ENCODE measurements around the gene MED13L. TPM values are rescaled to one million over a fixed set of nuclear protein-coding genes. Genes with fewer than 3 reads are reported as not detected.

The MED13L gene
- total and polyA plus RNA-seq, 2 donors (not counting 3 experiments of a cell fraction or from before 2014, with no cell fraction given), result 27.4 to 93.6 TPM

DNA sequence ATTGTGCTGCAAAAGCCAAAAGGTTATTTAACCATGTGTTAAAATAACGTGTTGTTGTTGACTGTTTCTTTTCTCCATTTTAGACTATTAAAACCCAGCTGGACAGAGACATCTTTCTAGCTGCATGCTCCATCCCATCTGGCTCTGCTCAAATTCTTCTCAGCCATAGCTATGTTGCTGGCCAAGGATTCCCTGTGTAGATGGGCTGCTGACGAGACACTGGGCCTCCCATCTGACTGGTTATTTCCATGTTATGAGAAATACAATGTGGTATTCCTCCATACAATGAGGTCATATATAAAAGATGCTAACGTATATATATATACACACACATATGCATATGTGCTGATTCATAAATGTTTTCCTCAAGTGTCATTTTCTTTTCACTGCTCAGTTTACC, 30.1 kb downstream of the MED13L start:
- H2AFZ ChIP-seq (ENCODE audit: low read depth, low read length), result no peak overlapping the region
- H3K36me3 ChIP-seq (ENCODE audit: control insufficient read depth in 2 of 2, extremely low read depth in 1 of 2, insufficient read depth in 2 of 2, low read length in 2 of 2), result no peaks in the 10 kb centered on the region
- no peaks in the 10 kb centered on the region for H3K9me1 ChIP-seq (replicated peaks; ENCODE audit: control insufficient read depth, extremely low read depth, insufficient read depth, low read length)
- H3K79me2 ChIP-seq (ENCODE audit: control insufficient read depth, insufficient read depth, low read length), result peaks cover 94% of the 10 kb centered on the region
- intact Hi-C loops (cut with micrococcal nuclease) (no loop called here), dilution Hi-C loops (cut with MboI; ENCODE audit: extremely low pct_ligation_motif_present, low sequenced_read_pairs) (no loop called here)
- POLR2A ChIA-PET, result no interaction called here
- CTCF ChIA-PET, result interaction anchor here (1.2 to 2.5 kb wide), 5 partner anchors 11 to 180 kb away, joined by 4 to 18 read pairs (median 7); no protein-coding TSS in a partner anchor
- H3K9me3 ChIP-seq (replicated peaks; ENCODE audit: control insufficient read depth, insufficient read depth, low read length), result no peaks in the 10 kb centered on the region
- no peak overlapping the region for H3K27ac ChIP-seq (ENCODE audit: insufficient read depth, low read depth, low read length)
- H3K4me3 ChIP-seq (replicated peaks in 1 of 3; ENCODE audit: insufficient read depth in 1 of 3, low read depth in 1 of 3, low read length in 3 of 3), result no peak overlapping the region
- no peak for FAIRE-seq
- TF ChIP-seq FOS (IDR thresholded peaks at IDR 0.05; ENCODE audit: borderline replicate concordance, insufficient read depth, low read length) (no peak), EZH2 (IDR thresholded peaks at IDR 0.05; ENCODE audit: borderline replicate concordance, low read depth, low read length, severe bottlenecking) (no peak), MYC (IDR thresholded peaks at IDR 0.05; ENCODE audit: low read depth, low read length) (no peak), POLR2AphosphoS5 (IDR thresholded peaks at IDR 0.05; ENCODE audit: insufficient read depth, low read depth, low read length) (no peak)
- TF ChIP-seq, protein P1, sequence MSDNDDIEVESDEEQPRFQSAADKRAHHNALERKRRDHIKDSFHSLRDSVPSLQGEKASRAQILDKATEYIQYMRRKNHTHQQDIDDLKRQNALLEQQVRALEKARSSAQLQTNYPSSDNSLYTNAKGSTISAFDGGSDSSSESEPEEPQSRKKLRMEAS (IDR thresholded peaks at IDR 0.05; ENCODE audit: insufficient read depth, insufficient read length), result no peak
- H3K4me1 ChIP-seq (ENCODE audit: control insufficient read depth, extremely low read depth, insufficient read depth, low read length), result peaks cover 16% of the 10 kb centered on the region
- DNase-seq (ENCODE audit: low read depth, low spot score), result no peak
- no peak overlapping the region for H3K9ac ChIP-seq (replicated peaks; ENCODE audit: extremely low read depth, insufficient read depth, low read length)
- H3K27me3 ChIP-seq (ENCODE audit: control insufficient read depth in 2 of 2, insufficient read depth in 2 of 2, low read length in 2 of 2), result no peaks in the 10 kb centered on the region
- H3K4me2 ChIP-seq (ENCODE audit: insufficient read depth, low read length), result no peak overlapping the region
- BruUV-seq (replicated peaks), result no TSS peak
- H4K20me1 ChIP-seq (replicated peaks; ENCODE audit: control insufficient read depth, extremely low read depth, insufficient read depth, low read length), result peaks cover 45% of the 10 kb centered on the region

DNA sequence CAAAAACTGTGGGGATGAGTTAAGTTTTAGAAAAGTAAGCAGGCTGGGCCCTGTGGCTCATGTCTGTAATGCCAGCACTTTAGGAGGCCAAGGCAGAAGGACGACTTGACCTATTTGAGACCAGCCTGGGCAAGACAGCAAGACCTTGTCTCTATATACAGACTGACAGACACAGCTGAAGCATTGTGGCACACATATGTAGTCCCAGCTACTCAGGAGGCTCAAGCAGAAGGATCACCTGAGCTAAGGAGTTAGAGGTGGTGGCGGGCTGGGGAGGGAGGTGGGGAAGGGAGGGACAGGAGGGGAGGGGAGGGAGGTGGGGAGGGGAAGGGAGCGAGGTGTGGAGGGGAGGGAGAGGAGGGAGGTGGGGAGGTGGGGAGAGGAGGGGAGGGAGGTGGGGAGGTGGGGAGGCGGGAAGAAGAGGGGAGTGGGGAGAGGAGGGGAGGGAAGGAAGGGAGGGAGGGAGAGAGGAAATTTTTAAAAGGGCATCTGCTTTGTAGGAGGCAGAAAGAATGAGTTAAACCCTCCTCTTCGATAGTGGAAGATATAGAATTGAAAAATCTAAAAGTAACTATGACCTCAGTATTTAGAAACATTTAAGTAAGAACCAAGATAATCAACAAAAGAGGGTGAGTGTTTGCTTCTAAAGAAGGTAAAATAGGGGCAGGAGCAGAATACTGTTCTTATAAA, 30.9 kb downstream of the MED13L start:
- intact Hi-C loops (cut with micrococcal nuclease) (no loop called here), dilution Hi-C loops (cut with MboI; ENCODE audit: extremely low pct_ligation_motif_present, low sequenced_read_pairs) (no loop called here)
- Histone ChIP-seq H3K79me2 (ENCODE audit: control insufficient read depth, insufficient read depth, low read length) (peaks cover 92% of the 10 kb centered on the region), H3K27me3 (ENCODE audit: control insufficient read depth in 2 of 2, insufficient read depth in 2 of 2, low read length in 2 of 2) (no peaks in the 10 kb centered on the region), H3K9me1 (replicated peaks; ENCODE audit: control insufficient read depth, extremely low read depth, insufficient read depth, low read length) (no peaks in the 10 kb centered on the region), H3K4me1 (ENCODE audit: control insufficient read depth, extremely low read depth, insufficient read depth, low read length) (peaks cover 18% of the 10 kb centered on the region), H3K4me2 (ENCODE audit: insufficient read depth, low read length) (no peak overlapping the region), H4K20me1 (replicated peaks; ENCODE audit: control insufficient read depth, extremely low read depth, insufficient read depth, low read length) (peaks cover 43% of the 10 kb centered on the region), H3K27ac (ENCODE audit: insufficient read depth, low read depth, low read length) (no peak overlapping the region), H3K9me3 (replicated peaks; ENCODE audit: control insufficient read depth, insufficient read depth, low read length) (no peaks in the 10 kb centered on the region), H3K4me3 (replicated peaks in 1 of 3; ENCODE audit: insufficient read depth in 1 of 3, low read depth in 1 of 3, low read length in 3 of 3) (no peak overlapping the region), H3K36me3 (ENCODE audit: control insufficient read depth in 2 of 2, extremely low read depth in 1 of 2, insufficient read depth in 2 of 2, low read length in 2 of 2) (no peaks in the 10 kb centered on the region), H2AFZ (ENCODE audit: low read depth, low read length) (no peak overlapping the region), H3K9ac (replicated peaks; ENCODE audit: extremely low read depth, insufficient read depth, low read length) (no peak overlapping the region)
- BruUV-seq (replicated peaks), result no TSS peak
- FAIRE-seq (no peak), DNase-seq (ENCODE audit: low read depth, low spot score) (no peak)
- TF ChIP-seq GATA2 (IDR thresholded peaks at IDR 0.05; ENCODE audit: insufficient read depth, insufficient read length, low read depth, low read length) (no peak), POLR2AphosphoS5 (IDR thresholded peaks at IDR 0.05; ENCODE audit: insufficient read depth, low read depth, low read length) (no peak), FOS (IDR thresholded peaks at IDR 0.05; ENCODE audit: borderline replicate concordance, insufficient read depth, low read length) (no peak), MYC (IDR thresholded peaks at IDR 0.05; ENCODE audit: low read depth, low read length) (no peak), POLR2A (IDR thresholded peaks at IDR 0.05; ENCODE audit: low read depth, low read length) (no peak), EZH2 (IDR thresholded peaks at IDR 0.05; ENCODE audit: borderline replicate concordance, low read depth, low read length, severe bottlenecking) (no peak), JUN (IDR thresholded peaks at IDR 0.05; ENCODE audit: borderline replicate concordance, insufficient read depth, insufficient read length, low read depth) (no peak)
- TF ChIP-seq, protein P2, sequence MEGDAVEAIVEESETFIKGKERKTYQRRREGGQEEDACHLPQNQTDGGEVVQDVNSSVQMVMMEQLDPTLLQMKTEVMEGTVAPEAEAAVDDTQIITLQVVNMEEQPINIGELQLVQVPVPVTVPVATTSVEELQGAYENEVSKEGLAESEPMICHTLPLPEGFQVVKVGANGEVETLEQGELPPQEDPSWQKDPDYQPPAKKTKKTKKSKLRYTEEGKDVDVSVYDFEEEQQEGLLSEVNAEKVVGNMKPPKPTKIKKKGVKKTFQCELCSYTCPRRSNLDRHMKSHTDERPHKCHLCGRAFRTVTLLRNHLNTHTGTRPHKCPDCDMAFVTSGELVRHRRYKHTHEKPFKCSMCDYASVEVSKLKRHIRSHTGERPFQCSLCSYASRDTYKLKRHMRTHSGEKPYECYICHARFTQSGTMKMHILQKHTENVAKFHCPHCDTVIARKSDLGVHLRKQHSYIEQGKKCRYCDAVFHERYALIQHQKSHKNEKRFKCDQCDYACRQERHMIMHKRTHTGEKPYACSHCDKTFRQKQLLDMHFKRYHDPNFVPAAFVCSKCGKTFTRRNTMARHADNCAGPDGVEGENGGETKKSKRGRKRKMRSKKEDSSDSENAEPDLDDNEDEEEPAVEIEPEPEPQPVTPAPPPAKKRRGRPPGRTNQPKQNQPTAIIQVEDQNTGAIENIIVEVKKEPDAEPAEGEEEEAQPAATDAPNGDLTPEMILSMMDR (IDR thresholded peaks at IDR 0.05; ENCODE audit: extremely low read depth in 1 of 2, insufficient read depth in 1 of 2, low read depth in 1 of 2, low read length in 2 of 2), result no peak
- TF ChIP-seq, protein P1 (IDR thresholded peaks at IDR 0.05; ENCODE audit: insufficient read depth, insufficient read length), result no peak
- POLR2A ChIA-PET, result no interaction called here
- CTCF ChIA-PET, result interaction anchor here (1.8 to 2.5 kb wide), 3 partner anchors 11 to 20 kb away, joined by 7 to 18 read pairs (median 13); no protein-coding TSS in a partner anchor
